HL-60/S4 treated with retinoic acid at 250 ng/mL for 4 days and 3 days (cell line): ENCODE data around the gene ADAMTS17.
"Not testable (repeated sequence)": the region's sequence is repeated elsewhere in the genome, so short reads cannot be mapped to it uniquely, and the experiment has no call there.

Source experiments
- in situ Hi-C: fragments of 300-500 bp; cut with MboI; formaldehyde crosslinking; loops from 2 replicates; pipeline ENCODE4 v1.7.0; 2022; ENCODE audit warnings: low sequenced_read_pairs

Gene ADAMTS17

DNA sequence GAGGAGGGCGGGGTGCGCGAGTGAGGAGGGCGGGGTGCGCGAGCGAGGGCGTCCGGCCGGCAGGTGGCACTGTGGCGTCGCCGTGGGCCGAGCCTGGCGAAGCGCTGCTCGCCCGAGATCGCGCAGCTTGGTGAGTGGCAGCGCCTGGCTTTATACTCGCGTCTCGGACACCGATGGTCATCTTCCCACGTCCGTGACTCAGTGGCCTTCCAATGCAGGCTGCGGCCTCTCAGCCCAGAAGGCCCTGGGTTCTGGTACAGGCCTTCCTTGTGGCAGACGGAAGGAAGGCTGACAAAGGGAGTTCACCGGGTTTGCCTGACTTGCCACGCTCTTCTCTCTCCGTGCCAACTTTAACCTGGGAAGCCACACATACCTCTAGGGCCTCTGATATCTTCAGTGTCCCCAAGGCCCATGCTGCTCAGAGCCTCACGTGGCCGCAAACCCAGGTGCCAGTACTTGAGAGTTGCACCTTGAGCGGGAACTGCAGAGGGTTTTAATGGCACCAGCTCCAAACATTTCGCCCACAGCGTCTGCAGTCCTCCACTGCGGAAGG, 413.3 kb downstream of the ADAMTS17 start:
- in situ Hi-C loops, result no loop called here

- in situ Hi-C loops, result not testable (repeated sequence)
Measured at GRCh38 chr15:99926532-99926931, 415.2 kb downstream of the ADAMTS17 start.

DNA sequence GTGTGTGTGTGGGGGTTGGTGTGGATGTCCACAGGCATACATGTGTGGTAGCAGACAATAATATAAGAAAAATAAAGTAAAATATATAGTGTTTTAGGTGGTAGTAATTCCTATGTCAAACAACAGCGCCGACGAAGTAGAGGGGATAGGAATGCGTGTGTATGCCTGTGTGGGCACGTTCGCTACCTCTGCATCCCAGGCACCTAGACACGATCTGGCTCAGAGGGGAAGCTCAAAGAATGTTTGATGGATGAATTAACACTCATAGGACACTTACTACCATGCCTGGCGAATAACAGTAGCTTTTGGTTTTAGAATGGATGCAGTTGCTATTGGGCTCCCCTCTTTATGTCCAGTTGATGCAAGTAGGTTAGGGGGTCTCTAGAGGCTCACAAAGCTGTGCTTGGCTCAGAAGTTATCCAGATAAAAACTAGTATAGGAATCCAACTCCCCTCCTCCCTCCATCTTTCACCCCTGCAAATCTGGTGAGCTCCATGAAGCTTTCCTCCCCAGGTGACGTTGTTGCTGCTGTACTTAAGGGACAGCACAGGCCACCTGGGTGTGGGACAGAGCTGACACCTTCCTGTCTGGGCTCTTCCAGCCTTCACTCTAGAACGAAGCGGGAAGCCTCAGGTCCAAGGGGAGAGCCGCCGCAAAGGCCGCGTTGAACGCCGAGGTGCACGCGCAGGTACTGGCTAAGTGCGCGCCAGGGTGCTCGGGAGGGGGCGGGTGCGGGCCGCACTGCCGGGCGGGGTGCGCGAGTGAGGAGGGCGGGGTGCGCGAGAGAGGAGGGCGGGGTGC, 415.9 kb downstream of the ADAMTS17 start:
- in situ Hi-C loops, result no loop called here

DNA sequence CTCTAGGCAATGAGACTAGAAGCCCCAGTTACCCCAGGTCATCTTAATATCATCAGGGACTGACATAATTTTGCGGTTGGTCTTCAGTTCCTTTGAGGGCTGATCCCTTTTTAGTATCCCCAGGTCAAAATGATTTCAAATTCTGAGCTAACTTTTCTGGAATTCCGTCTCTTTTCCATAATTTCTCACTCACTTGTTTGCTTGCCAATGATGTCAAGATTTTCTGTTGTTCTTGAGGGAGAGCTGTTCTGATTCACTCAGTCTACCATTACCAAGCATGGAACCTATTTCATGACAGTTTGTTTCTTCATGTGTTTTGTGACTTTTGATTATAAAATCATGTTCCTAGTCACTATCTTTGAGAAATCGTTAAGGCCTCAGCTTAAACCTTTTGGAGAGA, 418.1 kb downstream of the ADAMTS17 start:
- in situ Hi-C loops, result loop anchor here (25.0 kb wide), 1 partner anchor 661 kb away; the partner anchor contains the start of gene LRRC28
